Fibroblast of the aortic adventitia (primary cell): Measurements from ENCODE around the gene HS6ST1. TPM values are rescaled to one million over a fixed set of nuclear protein-coding genes. Genes with fewer than 3 reads are reported as not detected.
A peak's percentile ranks its signal among the peaks of the same experiment; 100 is the strongest.
"Not testable (repeated sequence)": the region's sequence is repeated elsewhere in the genome, so short reads cannot be mapped to it uniquely, and the experiment has no call there.

ENCODE experiments used
- DNase-seq: peaks from one replicate; pipeline ENCODE4 v3.0.0-alpha.2; 2010; ENCODE audit warnings: low read depth
- H3K4me3 ChIP-seq: 2 replicates; pipeline ENCODE4 v1.5.1; 2011; ENCODE audit warnings: low read depth, mild to moderate bottlenecking, control low read depth, low read length, moderate library complexity
- CTCF ChIP-seq: IDR thresholded peaks from 2 replicates; pipeline ENCODE4 v1.5.1; 2011; ENCODE audit warnings: mild to moderate bottlenecking, low read length, control low read depth, inconsistent platforms; ENCODE audit not compliant: insufficient read depth
- total RNA-seq: library from RNA; depleted of rRNA; stranded (reverse); fragments of >200 nt; gene quantifications from 2 replicates; pipeline ENCODE4 v1.2.3, GENCODE V29; 2012; ENCODE audit warnings: low replicate concordance

HS6ST1 gene
- total RNA-seq, 1 donor = 10.6 TPM

- peak overlapping the region; percentile 69 for H3K4me3 ChIP-seq
- TF ChIP-seq CTCF = peak; percentile 53
- peak; percentile 79 for DNase-seq
Measured at GRCh38 chr2:128321784-128322714, 3.4 kb upstream of the HS6ST1 start.

- no peak for TF ChIP-seq CTCF
- no peak overlapping the region for H3K4me3 ChIP-seq
- no peak for DNase-seq
Measured at GRCh38 chr2:128320906-128321771, 2.5 kb upstream of the HS6ST1 start.

GRCh38 chr2:128320192-128320905 is 1.7 kb upstream of the HS6ST1 start:
- TF ChIP-seq CTCF = no peak
- DNase-seq = no peak
- no peak overlapping the region for H3K4me3 ChIP-seq

GRCh38 chr2:128319631-128320191 is 1.0 kb upstream of the HS6ST1 start:
- no peak overlapping the region for H3K4me3 ChIP-seq
- DNase-seq = no peak
- TF ChIP-seq CTCF = no peak

GRCh38 chr2:128318245-128318644 is 423 bp downstream of the HS6ST1 start:
- H3K4me3 ChIP-seq = peak overlapping the region; percentile 60
- DNase-seq = not testable (repeated sequence)

- DNase-seq = not testable (repeated sequence)
- H3K4me3 ChIP-seq = peak overlapping the region; percentile 76
Measured at GRCh38 chr2:128317899-128318225, 806 bp downstream of the HS6ST1 start.

GRCh38 chr2:128317181-128317898 is 1.3 kb downstream of the HS6ST1 start:
- DNase-seq = no peak
- TF ChIP-seq CTCF = no peak
- H3K4me3 ChIP-seq = peak overlapping the region; percentile 76
